ENCODE measurements around the gene MIDN. TPM values are rescaled to one million over a fixed set of nuclear protein-coding genes. Genes with fewer than 3 reads are reported as not detected.

Gene MIDN
- total and polyA plus RNA-seq, 2 donors (not counting 3 experiments of a cell fraction or from before 2014, with no cell fraction given): 20.0 to 85.9 TPM

- TF ChIP-seq CTCF (IDR thresholded peaks at IDR 0.05; ENCODE audit: extremely low read depth in 1 of 2, insufficient read depth in 1 of 2, low read depth in 1 of 2, low read length in 2 of 2): peak; percentile 75 to 85
- TF ChIP-seq GATA2 (IDR thresholded peaks at IDR 0.05; ENCODE audit: insufficient read depth, insufficient read length, low read depth, low read length): no peak
- peak; percentile 82 for TF ChIP-seq POLR2AphosphoS5 (IDR thresholded peaks at IDR 0.05; ENCODE audit: insufficient read depth, low read depth, low read length)
- TF ChIP-seq EZH2 (IDR thresholded peaks at IDR 0.05; ENCODE audit: borderline replicate concordance, low read depth, low read length, severe bottlenecking): no peak
- no peak for TF ChIP-seq JUN (IDR thresholded peaks at IDR 0.05; ENCODE audit: borderline replicate concordance, insufficient read depth, insufficient read length, low read depth)
- peak; percentile 50 for TF ChIP-seq FOS (IDR thresholded peaks at IDR 0.05; ENCODE audit: borderline replicate concordance, insufficient read depth, low read length)
- TF ChIP-seq POLR2A (IDR thresholded peaks at IDR 0.05; ENCODE audit: low read depth, low read length): no peak
- TF ChIP-seq MAX (IDR thresholded peaks at IDR 0.05; ENCODE audit: insufficient read depth, insufficient read length): no peak
- Histone ChIP-seq H3K4me3 (replicated peaks in 1 of 3; ENCODE audit: insufficient read depth in 1 of 3, low read depth in 1 of 3, low read length in 3 of 3) (peak overlapping the region; percentile 71 to 95 (median 84)), H3K9me1 (replicated peaks; ENCODE audit: control insufficient read depth, extremely low read depth, insufficient read depth, low read length) (no peaks in the 10 kb centered on the region), H3K9me3 (replicated peaks; ENCODE audit: control insufficient read depth, insufficient read depth, low read length) (no peaks in the 10 kb centered on the region), H3K36me3 (ENCODE audit: control insufficient read depth in 2 of 2, extremely low read depth in 1 of 2, insufficient read depth in 2 of 2, low read length in 2 of 2) (peaks cover 0 to 5% of the 10 kb centered on the region in 2 experiments), H3K4me2 (ENCODE audit: insufficient read depth, low read length) (peak overlapping the region; percentile 33), H3K9ac (replicated peaks; ENCODE audit: extremely low read depth, insufficient read depth, low read length) (peak overlapping the region; percentile 97), H3K79me2 (ENCODE audit: control insufficient read depth, insufficient read depth, low read length) (peaks cover 37% of the 10 kb centered on the region), H3K27me3 (ENCODE audit: control insufficient read depth in 2 of 2, insufficient read depth in 2 of 2, low read length in 2 of 2) (no peaks in the 10 kb centered on the region), H3K4me1 (ENCODE audit: control insufficient read depth, extremely low read depth, insufficient read depth, low read length) (peaks cover 18% of the 10 kb centered on the region), H3K27ac (ENCODE audit: insufficient read depth, low read depth, low read length) (peak overlapping the region; percentile 99), H2AFZ (ENCODE audit: low read depth, low read length) (no peak overlapping the region), H4K20me1 (replicated peaks; ENCODE audit: control insufficient read depth, extremely low read depth, insufficient read depth, low read length) (no peaks in the 10 kb centered on the region)
- POLR2A ChIA-PET: interaction anchor here (1.0 kb wide), 2 partner anchors 17 to 20 kb away, joined by 7 to 10 read pairs; partner anchors contain the start of gene CIRBP
- intact Hi-C loops (cut with micrococcal nuclease) (loop anchor here (1.0 to 10.0 kb wide), 2 partner anchors 17 to 454 kb away; partner anchors contain the start of gene PTBP1), dilution Hi-C loops (cut with MboI; ENCODE audit: extremely low pct_ligation_motif_present, low sequenced_read_pairs) (no loop called here)
- BruUV-seq (replicated peaks): TSS peak; percentile 67
- DNase-seq (ENCODE audit: low read depth, low spot score) (no peak), FAIRE-seq (no peak)
- CTCF ChIA-PET: interaction anchor here (0.6 to 1.6 kb wide), 2 partner anchors 12 to 17 kb away, joined by 3 to 14 read pairs; no protein-coding TSS in a partner anchor
Measured at GRCh38 chr19:1248786-1249297, 459 bp downstream of the MIDN start.

Data from endothelial cell of umbilical vein (primary cell).